Measurements from ENCODE around the gene ELOVL1.

GRCh38 chr1:43319766-43320165, 48.0 kb downstream of the ELOVL1 start:
- TF ChIP-seq, protein P1, sequence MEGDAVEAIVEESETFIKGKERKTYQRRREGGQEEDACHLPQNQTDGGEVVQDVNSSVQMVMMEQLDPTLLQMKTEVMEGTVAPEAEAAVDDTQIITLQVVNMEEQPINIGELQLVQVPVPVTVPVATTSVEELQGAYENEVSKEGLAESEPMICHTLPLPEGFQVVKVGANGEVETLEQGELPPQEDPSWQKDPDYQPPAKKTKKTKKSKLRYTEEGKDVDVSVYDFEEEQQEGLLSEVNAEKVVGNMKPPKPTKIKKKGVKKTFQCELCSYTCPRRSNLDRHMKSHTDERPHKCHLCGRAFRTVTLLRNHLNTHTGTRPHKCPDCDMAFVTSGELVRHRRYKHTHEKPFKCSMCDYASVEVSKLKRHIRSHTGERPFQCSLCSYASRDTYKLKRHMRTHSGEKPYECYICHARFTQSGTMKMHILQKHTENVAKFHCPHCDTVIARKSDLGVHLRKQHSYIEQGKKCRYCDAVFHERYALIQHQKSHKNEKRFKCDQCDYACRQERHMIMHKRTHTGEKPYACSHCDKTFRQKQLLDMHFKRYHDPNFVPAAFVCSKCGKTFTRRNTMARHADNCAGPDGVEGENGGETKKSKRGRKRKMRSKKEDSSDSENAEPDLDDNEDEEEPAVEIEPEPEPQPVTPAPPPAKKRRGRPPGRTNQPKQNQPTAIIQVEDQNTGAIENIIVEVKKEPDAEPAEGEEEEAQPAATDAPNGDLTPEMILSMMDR (IDR thresholded peaks at IDR 0.05) = no peak
- no peak for TF ChIP-seq POLR2A (IDR thresholded peaks at IDR 0.05)

Data from gastroesophageal sphincter (tissue), 3 donors.